Transverse colon (tissue), 4 donors: ENCODE results near the gene SINHCAF. TPM values are rescaled to one million over a fixed set of nuclear protein-coding genes. Genes with fewer than 3 reads are reported as not detected.

Experiments
- DNase-seq: peaks from one replicate; pipeline ENCODE4 v3.0.0-alpha.2; 2019
- H3K27ac ChIP-seq, 4 donors: fragments of 200-600 bp; sonication (generic); 2 replicates each; pipeline ENCODE4 v1.5.1; 2016 to 2018; ENCODE audit warnings: inconsistent platforms in 4 of 4
- H3K27me3 ChIP-seq: fragments of 200-600 bp; sonication (generic); 2 replicates; pipeline ENCODE4 v1.5.1; 2017; ENCODE audit warnings: inconsistent platforms
- H3K36me3 ChIP-seq, 4 donors: fragments of 200-600 bp; sonication (generic); 2 replicates each; pipeline ENCODE4 v1.5.1; 2017 to 2019; ENCODE audit warnings: inconsistent platforms in 4 of 4
- H3K4me1 ChIP-seq, 4 donors: fragments of 200-600 bp; sonication (generic); 2 replicates each; pipeline ENCODE4 v1.5.1; 2017 to 2020; ENCODE audit warnings: inconsistent platforms in 4 of 4
- H3K4me3 ChIP-seq, 4 donors: fragments of 200-600 bp; sonication (generic); 1 replicate in 1 of 4; 2 replicates in 3 of 4; pipeline versions ENCODE4 v1.5.1 to v1.6.1; 2017 to 2019; ENCODE audit warnings: inconsistent platforms in 4 of 4
- H3K9me3 ChIP-seq, 2 donors: fragments of 200-600 bp; sonication (generic); 2 replicates each; pipeline ENCODE4 v1.5.1; 2017 to 2019; ENCODE audit warnings: inconsistent platforms in 2 of 2
- CTCF ChIP-seq, 5 experiments: fragments of 200-600 bp in 3 of 5; fragments of 450-650 bp in 2 of 5; sonication (generic) in 3 of 5; IDR thresholded peaks; 1 replicate in 2 of 5; 2 replicates in 3 of 5; pipeline ENCODE4 v1.5.1; 2016 to 2017; ENCODE audit warnings: antibody characterized with exemption in 5 of 5, inconsistent platforms in 3 of 5, mild to moderate bottlenecking in 2 of 5, moderate library complexity in 1 of 5
- EP300 ChIP-seq: sonication (generic); formaldehyde crosslinking; IDR thresholded peaks from one replicate; pipeline ENCODE4 v1.6.1; 2017; ENCODE audit warnings: antibody characterized with exemption, low read depth
- POLR2A ChIP-seq: fragments of 450-650 bp; IDR thresholded peaks from one replicate; pipeline ENCODE4 v1.6.1; 2016; ENCODE audit warnings: antibody characterized with exemption, mild to moderate bottlenecking, moderate library complexity
- POLR2AphosphoS5 ChIP-seq, 3 donors: sonication (generic); formaldehyde crosslinking; IDR thresholded peaks; one replicate each; pipeline ENCODE4 v1.6.1; 2016; ENCODE audit warnings: antibody characterized with exemption in 3 of 3
- WGBS, 2 donors: methylation state at CpG; one replicate each; pipeline ENCODE4 v1.1.5; 2018; ENCODE audit warnings: low coverage in 1 of 2; 5-methylcytosine and 5-hydroxymethylcytosine counted together
- in situ Hi-C, 4 donors: fragments of 200-750 bp; cut with MboI; loops; one replicate each; pipeline versions ENCODE4 v1.15.0 to v1.15.1; 2017; ENCODE audit warnings: low sequenced_read_pairs in 3 of 4, low pct_ligation_motif_present in 1 of 4, low pct_unique_long_range_greater_than_20kb in 1 of 4
- intact Hi-C: fragments of 100-400 bp; cut with DNase I; formaldehyde crosslinking; loops from one replicate; pipeline ENCODE4 v1.15.1; 2023; ENCODE audit warnings: low total_unique reads
- total RNA-seq, 4 donors: library from RNA; depleted of rRNA; stranded (reverse); fragments of >200 nt; gene quantifications; one replicate each; pipeline ENCODE4 v1.1.0, GENCODE V29; 2016

The SINHCAF gene
- total RNA-seq, 4 donors from 2014 or later = 16.8 to 135 (median 64.8) TPM

GRCh38 chr12:31309279-31309678 is 16.7 kb downstream of the SINHCAF start:
- Histone ChIP-seq H3K36me3 (no peaks in the 10 kb centered on the region), H3K4me3 (no peak overlapping the region), H3K27ac (no peak overlapping the region), H3K4me1 (peaks cover 0 to 6% (median 0%) of the 10 kb centered on the region in 4 donors), H3K27me3 (no peaks in the 10 kb centered on the region), H3K9me3 (no peaks in the 10 kb centered on the region)
- 90 to 100% methylated on average over 1 of the region's 1 CpG for WGBS, 2 donors
- TF ChIP-seq CTCF (IDR thresholded peaks at IDR 0.05) (no peak), POLR2A (no peak), POLR2AphosphoS5 (IDR thresholded peaks at IDR 0.05) (no peak), EP300 (no peak)
- in situ Hi-C loops (no loop called here), intact Hi-C loops (no loop called here)
- DNase-seq = no peak

DNA sequence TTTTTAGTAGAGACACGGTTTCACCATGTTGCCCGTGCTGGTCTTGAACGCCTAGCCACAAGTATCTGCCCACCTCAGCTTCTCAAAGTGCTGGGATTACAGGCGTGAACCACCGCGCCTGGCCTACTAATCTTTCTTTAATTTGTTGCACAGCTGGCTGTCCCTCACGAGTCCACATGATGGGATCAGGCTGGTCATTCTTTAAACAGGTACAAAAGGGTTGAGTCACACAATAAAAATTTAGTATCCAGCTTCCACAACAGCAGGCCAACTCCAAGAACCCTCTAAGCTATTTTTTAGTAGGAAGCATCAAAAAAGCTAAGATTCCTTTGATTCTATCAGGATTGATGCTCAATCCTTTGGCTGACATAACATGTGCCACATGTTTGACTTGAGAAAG is 17.8 kb downstream of the SINHCAF start:
- no peak for DNase-seq
- 79 to 89% methylated on average over 2 to 7 of the region's 7 CpGs for WGBS, 2 donors
- Histone ChIP-seq H3K36me3 (no peaks in the 10 kb centered on the region), H3K27me3 (no peaks in the 10 kb centered on the region), H3K9me3 (no peaks in the 10 kb centered on the region), H3K4me1 (peaks cover 0 to 6% (median 0%) of the 10 kb centered on the region in 4 donors), H3K27ac (no peak overlapping the region), H3K4me3 (no peak overlapping the region)
- in situ Hi-C loops = no loop called here
- no peak for TF ChIP-seq POLR2A
- no peak for TF ChIP-seq CTCF (IDR thresholded peaks at IDR 0.05)
- TF ChIP-seq POLR2AphosphoS5 (IDR thresholded peaks at IDR 0.05) = no peak
- no peak for TF ChIP-seq EP300
- intact Hi-C loops = no loop called here

DNA sequence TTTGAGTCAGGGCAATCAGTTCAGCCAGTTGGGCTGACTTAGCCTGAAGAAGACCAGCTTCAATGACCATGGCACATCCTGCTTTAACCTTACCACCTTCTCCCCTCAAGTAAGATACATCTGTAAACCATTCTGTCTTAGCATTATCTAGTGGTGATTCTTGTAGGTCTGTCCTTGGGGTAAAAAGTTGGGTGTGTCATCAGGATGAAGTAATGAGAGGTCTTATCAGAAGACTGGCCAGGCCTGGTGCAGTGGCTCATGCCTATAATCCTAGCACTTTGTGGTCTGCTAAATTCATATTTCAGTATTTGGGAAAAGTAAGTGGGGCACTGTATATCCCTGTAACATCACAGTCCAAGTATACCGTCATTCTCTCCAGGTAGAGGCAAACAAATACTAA is 19.1 kb downstream of the SINHCAF start:
- H3K27ac ChIP-seq = no peak overlapping the region
- in situ Hi-C loops = no loop called here
- no peak for DNase-seq
- H3K4me3 ChIP-seq = no peak overlapping the region
- 75 to 88% methylated on average over 1 of the region's 1 CpG for WGBS, 2 donors
- H3K36me3 ChIP-seq = no peaks in the 10 kb centered on the region
- TF ChIP-seq CTCF (IDR thresholded peaks at IDR 0.05) = no peak
- no peaks in the 10 kb centered on the region for H3K27me3 ChIP-seq
- peaks cover 0 to 6% (median 0%) of the 10 kb centered on the region in 4 donors for H3K4me1 ChIP-seq
- intact Hi-C loops = no loop called here
- H3K9me3 ChIP-seq = no peaks in the 10 kb centered on the region

DNA sequence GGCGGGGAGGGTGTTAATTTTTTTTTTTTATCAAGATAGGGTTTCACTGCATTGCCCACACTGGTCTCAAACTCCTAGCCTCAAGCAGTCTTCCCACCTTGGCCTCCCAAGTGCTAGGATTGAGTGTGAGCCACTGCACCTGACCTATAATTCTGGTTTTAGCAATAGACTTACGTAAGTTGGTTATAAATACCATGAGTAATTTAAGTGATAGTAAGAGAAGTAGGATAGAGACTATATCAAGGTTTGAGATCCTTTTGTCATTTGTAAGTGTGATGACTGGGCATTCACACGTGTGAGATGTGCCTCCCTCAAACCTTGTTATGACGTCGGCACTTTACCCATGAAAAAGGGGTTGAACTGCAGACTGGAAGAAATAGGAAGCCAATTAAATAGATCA is 22.5 kb downstream of the SINHCAF start:
- Histone ChIP-seq H3K36me3 (no peaks in the 10 kb centered on the region), H3K4me1 (peaks cover 0 to 6% (median 0%) of the 10 kb centered on the region in 4 donors), H3K27me3 (no peaks in the 10 kb centered on the region), H3K4me3 (no peak overlapping the region), H3K27ac (no peak overlapping the region), H3K9me3 (no peaks in the 10 kb centered on the region)
- 97% methylated on average over 5 of the region's 5 CpGs; no CpG with 5 or more reads in 1 of the 2 donors for WGBS, 2 donors
- in situ Hi-C loops = no loop called here
- TF ChIP-seq POLR2AphosphoS5 (IDR thresholded peaks at IDR 0.05) = no peak
- no peak for TF ChIP-seq EP300
- no peak for TF ChIP-seq CTCF (IDR thresholded peaks at IDR 0.05)
- no peak for TF ChIP-seq POLR2A
- DNase-seq = no peak
- intact Hi-C loops = no loop called here
